Stimulated activated CD8-positive, alpha-beta memory T cell treated with anti-CD3 and anti-CD28 coated beads, Interleukin-12 subunit alpha, Interleukin-12 subunit beta, amount 100 ng/mL, for 24 hours (primary cell): ENCODE measurements around the gene ORC3.
"Not testable (repeated sequence)": the region's sequence is repeated elsewhere in the genome, so short reads cannot be mapped to it uniquely, and the experiment has no call there.

Source experiments
- DNase-seq: peaks from one replicate; pipeline ENCODE4 v3.0.0-alpha.2; 2020; ENCODE audit errors: extremely low read depth

Gene ORC3

DNA sequence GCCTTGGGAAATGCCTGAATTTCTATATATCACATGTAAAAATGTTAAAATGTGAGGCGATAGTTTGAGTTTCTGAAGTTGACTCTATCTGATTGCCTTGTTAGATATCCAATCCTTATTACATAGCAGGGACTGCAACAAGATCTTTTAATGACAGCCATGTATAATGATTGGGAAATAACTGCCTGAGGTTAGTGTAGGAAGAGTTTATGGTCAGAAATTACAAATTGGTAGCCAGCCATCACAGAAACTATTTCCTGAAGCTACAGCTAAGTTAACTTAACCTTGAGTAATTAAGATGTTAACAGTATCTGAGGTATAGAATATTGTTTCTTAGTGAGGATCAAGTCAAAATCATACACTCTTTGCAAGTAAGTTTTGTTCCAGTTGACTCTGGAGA, 71.1 kb downstream of the ORC3 start:
- no peak for DNase-seq

GRCh38 chr6:87661503-87661902, 71.6 kb downstream of the ORC3 start:
- no peak for DNase-seq

DNA sequence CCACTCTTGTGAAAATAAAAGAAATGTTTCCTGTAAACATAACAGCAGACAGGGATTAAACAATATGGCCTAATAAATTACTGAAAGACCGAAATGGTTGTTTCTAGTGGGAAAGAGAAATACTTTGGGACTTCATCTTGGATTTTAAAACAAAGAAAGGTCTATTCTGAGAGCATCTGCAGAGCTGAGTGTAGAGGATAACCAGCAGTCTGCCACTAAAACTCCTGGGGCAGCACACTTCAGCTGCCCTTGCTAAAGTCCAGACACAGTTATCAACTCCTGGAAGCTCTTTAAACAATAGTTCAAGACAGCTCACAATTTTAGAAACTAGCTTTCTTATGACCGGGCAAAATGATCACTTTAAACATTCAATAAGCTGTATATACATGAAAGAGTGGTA, 73.5 kb downstream of the ORC3 start:
- DNase-seq, result no peak

DNA sequence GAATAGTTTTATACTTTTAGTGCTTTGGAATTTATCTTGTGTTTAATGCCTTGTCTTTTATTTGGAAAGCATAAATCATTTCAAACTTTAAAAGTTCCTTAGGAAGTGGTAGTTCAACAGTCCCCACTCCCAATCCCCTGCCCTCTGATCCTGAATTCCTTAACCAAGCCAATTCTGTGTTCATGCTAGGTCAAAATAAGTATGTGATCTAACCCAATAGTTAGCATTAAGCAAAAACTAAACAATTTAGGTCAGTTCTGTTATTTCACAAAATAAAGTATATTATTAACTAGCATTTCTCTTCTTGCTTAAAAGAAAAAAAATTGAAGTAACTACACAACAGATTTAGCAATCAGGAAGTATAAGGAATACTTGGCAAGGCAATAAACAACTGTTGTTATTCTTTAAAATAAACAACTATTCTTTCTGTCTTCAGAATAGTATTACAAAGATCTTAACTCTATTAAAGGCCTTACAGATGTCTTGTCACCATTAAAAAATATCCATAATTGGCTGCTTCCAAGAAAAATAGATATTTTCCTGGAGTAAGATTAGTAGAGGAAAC, 75.1 kb downstream of the ORC3 start:
- no peak for DNase-seq

- no peak for DNase-seq
Measured at GRCh38 chr6:87667032-87667431, 77.1 kb downstream of the ORC3 start.

DNA sequence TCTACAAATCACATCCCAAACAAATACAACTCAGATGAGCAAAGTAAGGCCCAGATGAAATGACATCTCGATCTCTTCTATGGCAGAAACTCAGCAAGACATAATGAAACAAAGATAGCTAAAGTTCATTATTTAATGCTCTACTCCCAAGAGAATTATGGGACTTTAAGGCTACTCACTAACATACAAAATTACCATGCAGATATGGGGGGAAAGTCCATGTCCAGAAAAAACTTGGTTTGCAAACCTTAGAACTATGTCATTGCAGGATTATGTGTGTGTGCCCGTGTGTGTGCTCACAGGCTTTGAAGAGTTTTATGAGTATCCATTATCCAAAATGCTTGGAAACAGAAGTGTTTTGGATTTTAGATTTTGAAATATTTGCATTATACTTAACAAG, 78.1 kb downstream of the ORC3 start:
- no peak for DNase-seq

DNA sequence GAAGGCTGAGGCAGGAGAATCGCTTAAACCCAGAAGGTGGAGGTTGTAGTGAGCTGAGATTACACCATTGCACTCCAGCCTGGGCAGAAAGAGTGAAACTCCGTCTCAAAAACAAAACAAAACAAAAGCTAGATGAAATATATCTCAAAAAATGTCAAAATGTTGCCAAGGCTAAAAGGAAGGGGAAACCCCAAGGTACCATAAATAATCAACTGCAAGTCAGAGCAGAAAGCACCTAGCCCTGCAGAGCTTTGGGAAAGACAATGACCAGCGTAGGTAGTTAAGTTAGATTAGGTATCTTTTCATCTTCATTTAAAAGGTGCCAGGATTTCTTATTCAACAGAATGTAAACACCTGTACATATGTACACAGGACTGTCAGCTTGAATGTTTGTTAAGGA, 79.1 kb downstream of the ORC3 start:
- DNase-seq, result no peak

DNA sequence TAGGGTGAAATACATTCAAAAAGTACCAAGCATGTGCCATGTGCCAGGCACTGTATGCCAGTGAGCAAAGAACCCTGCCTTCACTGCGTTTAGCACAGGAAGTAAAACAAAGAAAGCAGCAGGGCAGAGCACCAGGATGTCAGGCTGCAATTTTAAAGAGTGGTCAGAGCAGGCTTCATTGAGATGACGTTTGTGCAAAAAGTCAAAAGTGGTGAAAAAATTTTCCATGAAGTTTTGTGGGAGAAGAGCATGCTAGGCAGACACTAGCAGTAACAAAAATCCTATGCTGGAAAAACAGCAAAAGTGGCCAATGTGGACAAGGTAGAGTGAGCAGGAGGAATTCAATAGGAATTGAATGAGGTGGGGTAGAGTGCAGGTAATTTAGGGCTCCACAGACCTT, 80.8 kb downstream of the ORC3 start:
- no peak for DNase-seq

DNA sequence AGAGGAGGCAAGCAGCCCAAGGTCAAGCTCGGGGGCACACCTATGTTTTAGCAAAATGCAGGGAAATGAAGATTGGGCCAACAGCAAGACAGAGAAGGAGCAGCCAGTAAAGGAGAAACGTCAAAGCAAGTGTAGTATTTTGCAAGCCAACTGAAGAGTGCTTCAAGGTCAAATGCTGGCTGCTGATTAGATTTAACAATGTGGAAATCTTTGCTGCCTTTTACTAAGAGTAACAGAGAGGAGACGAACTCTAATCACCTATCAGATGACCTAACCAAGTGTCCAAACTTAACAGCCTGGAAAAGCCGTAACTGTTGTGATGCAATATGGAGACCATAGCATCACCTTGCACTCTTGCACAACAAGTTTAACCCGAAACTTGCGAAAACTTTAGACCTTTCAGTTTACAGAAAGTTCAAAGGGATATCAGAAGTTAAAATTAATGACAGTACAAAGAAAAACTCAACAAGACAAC, 81.7 kb downstream of the ORC3 start:
- DNase-seq, result no peak

DNA sequence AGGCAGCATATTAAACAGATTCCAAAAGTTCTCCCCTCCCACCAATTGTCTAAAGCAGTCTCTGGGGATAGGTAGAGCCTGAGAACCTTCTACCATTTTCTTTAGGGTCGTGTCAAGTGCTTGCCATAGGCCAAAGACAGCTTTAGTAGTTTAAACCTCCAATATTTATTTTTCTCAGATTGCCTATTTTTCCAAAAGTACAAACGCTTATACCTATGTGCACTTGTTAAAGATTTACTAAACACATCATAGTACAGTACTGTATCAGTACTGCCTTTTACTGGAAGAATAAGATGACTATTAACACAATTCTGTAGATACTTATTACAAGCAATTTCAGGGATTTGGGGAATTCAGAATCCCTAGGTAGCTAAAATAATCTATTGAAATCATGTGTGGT, 82.7 kb downstream of the ORC3 start:
- DNase-seq, result no peak

DNA sequence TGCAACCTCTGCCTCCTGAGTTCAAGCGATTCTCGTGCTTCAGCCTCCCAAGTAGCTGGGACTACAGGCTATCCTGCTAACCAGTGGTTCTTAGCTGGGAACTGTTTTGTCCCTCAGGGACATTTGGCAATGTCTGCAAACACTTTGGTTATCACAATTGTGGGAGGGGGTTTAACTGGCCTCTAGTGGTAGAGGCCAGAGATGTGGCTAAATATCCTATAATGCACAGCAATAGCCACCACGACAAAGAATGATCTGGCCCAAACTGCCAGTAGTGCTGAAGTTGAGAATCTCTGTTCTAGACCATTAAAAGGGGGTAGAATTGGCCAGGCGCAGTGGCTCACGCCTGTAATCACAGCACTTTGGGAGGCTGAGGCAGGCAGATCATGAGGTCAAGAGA, 83.3 kb downstream of the ORC3 start:
- no peak for DNase-seq

GRCh38 chr6:87674290-87674689, 84.4 kb downstream of the ORC3 start:
- DNase-seq, result no peak

- no peak for DNase-seq
Measured at GRCh38 chr6:87675004-87675681, 85.2 kb downstream of the ORC3 start.

GRCh38 chr6:87682310-87682709, 92.4 kb downstream of the ORC3 start:
- DNase-seq, result no peak

GRCh38 chr6:87683890-87684289, 94.0 kb downstream of the ORC3 start:
- no peak for DNase-seq

DNA sequence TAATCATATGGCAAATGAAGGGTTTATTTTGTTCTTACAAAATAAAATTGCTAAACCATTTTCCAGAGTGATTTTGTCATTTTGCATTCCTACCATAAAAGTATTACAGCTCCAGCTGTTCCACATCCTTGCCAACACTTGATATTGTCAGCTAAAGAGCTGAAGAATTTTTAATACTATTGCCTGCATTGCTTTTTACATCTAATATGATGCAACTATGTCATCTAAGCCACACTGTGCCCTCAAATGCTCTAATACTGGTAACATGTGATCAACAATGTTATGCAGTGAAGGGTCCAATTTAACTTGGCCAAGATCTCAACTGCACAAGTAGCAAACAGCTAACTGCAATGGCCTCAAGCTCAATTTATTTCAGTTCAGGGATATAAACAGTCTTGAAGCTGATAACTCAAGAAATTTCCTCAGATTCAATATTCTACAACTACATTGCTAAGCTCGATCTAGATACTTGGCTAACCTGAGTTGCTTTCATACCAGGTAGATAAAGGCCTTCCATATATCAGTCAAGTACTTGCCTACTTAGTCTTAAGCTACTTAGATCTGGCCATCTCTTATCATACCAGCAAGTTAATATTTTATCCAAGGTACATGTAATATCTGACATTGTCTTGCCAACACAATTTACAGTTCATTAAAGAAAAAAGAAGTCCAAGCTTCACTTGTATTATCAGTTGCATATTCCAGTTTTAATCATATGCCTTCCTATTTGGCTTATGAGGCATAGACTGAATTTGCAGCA, 95.1 kb downstream of the ORC3 start:
- no peak for DNase-seq

- DNase-seq, result not testable (repeated sequence)
Measured at GRCh38 chr6:87686636-87687205, 96.8 kb downstream of the ORC3 start.

- no peak for DNase-seq
Measured at GRCh38 chr6:87687296-87687695, 97.4 kb downstream of the ORC3 start.

DNA sequence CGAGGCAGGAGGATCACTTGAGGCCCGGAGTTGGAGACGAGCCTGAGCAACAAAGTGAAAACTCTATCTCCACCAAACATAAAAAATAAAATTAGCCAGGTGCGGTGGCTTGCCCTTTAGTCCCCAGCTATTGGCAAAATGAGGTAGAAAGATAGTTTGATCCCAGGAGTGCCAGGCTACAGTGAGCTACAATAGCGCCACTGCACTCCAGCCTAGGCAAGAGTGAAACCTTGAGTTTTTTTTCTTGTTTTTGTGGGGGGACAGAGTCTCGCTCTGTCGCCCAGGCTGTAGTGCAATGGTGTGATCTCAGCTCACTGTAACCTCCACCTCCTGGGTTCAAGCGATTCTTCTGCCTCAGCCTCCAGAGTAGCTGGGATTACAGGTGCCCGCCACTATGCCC, 98.0 kb downstream of the ORC3 start:
- not testable (repeated sequence) for DNase-seq

GRCh38 chr6:87690441-87690840, 100.5 kb downstream of the ORC3 start:
- DNase-seq, result no peak

DNA sequence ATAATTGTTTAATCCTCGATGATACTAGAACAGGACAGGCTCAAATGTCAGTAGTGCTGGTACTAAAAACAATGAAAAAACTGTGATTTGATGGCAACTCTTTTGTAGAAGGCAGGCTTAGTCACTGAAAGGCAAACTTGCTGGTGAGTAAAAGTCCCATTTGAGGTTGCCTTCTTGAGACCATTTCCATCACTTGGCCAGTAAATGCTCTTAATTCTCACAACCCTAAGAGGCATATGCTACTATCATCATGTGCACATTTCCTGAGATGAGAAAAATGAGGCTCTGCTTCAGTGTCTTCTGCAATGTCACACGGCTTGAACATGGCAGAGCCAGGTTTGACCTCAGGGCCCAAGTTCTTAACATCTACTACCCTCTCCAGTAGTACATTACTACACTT, 102.2 kb downstream of the ORC3 start:
- no peak for DNase-seq

DNA sequence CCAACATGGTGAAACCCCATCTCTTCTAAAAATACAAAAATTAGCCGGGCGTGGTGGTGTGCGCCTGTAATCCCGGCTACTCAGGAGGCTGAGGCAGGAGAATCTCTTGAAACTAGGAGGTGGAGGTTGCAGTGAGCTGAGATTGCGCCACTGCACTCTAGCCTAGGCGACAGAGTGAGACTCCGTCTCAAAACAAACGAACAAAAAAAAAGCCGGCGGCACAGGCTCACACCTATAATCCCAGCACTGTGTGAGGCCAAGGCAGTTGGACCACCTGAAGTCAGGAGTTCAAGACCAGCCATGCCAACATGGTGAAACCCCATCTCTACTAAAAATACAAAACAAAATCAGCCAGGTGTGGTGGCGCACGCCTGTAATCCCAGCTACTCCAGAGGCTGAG, 106.9 kb downstream of the ORC3 start:
- not testable (repeated sequence) for DNase-seq
